Dedifferentiated amniotic fluid mesenchymal stem cell (primary cell): ENCODE results near the gene PRKCB.
"Not testable (repeated sequence)": the region's sequence is repeated elsewhere in the genome, so short reads cannot be mapped to it uniquely, and the experiment has no call there.

ENCODE experiments used
- DNase-seq: peaks from one replicate; pipeline ENCODE4 v3.0.0-alpha.2; 2016; ENCODE audit errors: extremely low spot score

Gene PRKCB

DNA sequence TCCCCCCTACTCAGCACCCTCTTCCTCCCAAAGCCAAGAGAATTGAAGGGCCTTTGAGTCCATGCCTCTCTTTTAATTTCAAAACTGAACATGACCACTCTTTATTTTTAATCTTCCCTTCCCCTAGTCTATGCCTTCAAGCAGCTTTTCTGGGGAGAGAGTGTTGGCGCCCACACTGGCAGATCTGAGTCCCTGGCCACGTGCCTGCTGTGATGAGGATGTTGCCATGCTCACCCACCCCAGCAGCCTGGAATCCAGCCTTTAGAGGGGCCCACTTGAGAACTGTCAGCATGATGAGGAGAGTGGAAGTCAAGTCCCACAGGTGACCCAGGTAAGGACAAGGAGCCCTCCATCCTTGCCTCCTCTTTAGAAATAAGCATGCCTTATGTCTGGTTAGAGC is 400.0 kb downstream of the PRKCB start:
- no peak for DNase-seq

DNA sequence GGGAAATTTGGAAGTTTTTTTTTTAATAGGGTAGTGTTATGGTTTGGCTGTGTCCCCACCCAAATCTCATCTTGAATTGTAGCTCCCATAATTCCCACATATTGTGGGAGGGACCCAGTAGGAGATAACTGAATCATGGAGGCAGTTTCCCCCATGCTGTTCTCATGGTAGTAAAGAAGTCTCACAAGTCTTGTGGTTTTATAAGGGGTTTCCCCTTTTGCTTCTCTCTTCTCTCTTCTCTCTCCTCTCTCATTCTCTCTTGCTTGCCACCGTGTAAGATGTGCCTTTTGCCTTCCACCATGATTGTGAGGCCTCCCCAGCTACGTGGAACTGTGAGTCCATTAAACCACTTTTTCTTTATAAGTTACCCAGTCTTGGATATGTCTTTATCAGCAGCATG is 403.1 kb downstream of the PRKCB start:
- DNase-seq: not testable (repeated sequence)

DNA sequence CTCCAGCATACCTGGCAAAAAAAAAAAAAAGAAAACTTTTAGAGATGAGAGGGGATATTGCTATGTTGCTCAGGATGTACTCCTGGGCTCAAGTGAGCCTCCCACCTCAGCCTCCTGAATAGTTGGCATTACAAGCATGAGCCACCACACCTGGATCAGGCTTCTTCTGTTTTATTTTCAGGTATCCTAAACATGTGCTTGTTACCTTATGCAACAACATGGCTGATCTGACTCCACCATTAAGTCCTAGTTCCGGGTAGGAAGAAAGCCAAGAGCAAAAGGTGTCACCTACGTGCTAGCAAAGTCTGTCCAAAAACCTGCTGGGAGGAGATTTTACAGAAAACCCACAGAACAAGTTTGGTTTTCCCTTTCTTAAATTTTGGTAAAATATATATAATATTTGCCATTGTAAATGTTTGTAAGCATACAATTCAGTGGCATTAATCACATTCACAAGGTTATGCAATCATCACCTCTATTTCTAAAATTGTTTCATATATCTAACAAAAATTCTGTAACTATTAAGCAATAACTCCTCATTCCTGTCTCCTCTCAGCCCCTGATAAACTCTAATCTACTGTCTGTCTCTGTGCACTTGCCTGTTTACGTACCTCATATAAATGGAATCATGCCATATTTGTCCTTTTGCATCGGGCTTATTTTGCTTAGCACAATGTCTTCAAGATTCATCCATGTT is 411.3 kb downstream of the PRKCB start:
- DNase-seq: no peak

GRCh38 chr16:24253192-24253591 is 417.4 kb downstream of the PRKCB start:
- DNase-seq: no peak

- no peak for DNase-seq
Observed at GRCh38 chr16:24255456-24256371, 419.9 kb downstream of the PRKCB start, which contains the start of gene CACNG3. CACNG3 (plus strand) TSS chr16:24256335; CDS start chr16:24256755, 420 bp downstream.

DNA sequence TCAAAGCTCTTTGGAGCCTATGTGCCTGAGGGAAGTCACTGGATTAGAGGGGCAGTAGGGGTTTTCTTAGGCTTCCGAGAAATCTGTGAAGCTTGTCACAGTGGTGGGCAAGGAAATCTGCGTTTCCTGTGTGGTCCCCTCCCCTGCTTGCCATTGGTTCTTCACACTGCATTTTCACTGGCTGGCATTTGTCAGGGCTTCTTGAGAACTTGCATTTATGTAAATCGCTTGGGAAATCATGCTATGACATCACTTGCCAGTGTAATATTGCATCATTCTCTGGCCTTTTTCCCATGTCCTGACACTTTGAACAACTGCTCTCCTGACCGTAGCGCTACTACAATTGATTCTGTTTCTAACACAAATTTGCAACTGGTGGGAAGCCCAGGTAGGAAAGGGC is 422.2 kb downstream of the PRKCB start:
- DNase-seq: no peak

GRCh38 chr16:24258791-24259190 is 423.0 kb downstream of the PRKCB start:
- no peak for DNase-seq

GRCh38 chr16:24262816-24263215 is 427.0 kb downstream of the PRKCB start:
- DNase-seq: no peak
